Neutrophil (primary cell): ENCODE data around the gene PEAK1.

Experiments used
- H3K27ac ChIP-seq: fragments of 200-600 bp; sonication (generic); 2 replicates; pipeline ENCODE4 v1.5.1; 2016; ENCODE audit warnings: mild to moderate bottlenecking, moderate library complexity
- H3K27me3 ChIP-seq: fragments of 200-600 bp; sonication (generic); 2 replicates; pipeline ENCODE4 v1.6.0; 2016; ENCODE audit warnings: mild to moderate bottlenecking
- H3K36me3 ChIP-seq: fragments of 200-600 bp; sonication (generic); 2 replicates; pipeline ENCODE4 v1.5.1; 2017
- H3K4me1 ChIP-seq, 2 experiments: fragments of 200-600 bp in 1 of 2; sonication (generic) in 1 of 2; 1 replicate in 1 of 2; 2 replicates in 1 of 2; pipeline versions ENCODE4 v1.5.1 to v1.6.1; 2013 to 2016; ENCODE audit warnings: low read depth in 1 of 2, low read length in 1 of 2, mild to moderate bottlenecking in 1 of 2, moderate library complexity in 1 of 2; ENCODE audit not compliant: control insufficient read depth in 1 of 2, insufficient read depth in 1 of 2
- H3K4me3 ChIP-seq, 2 experiments: fragments of 200-600 bp in 1 of 2; sonication (generic) in 1 of 2; 1 replicate in 1 of 2; 2 replicates in 1 of 2; pipeline ENCODE4 v1.5.1; 2013 to 2016; ENCODE audit warnings: low read depth in 1 of 2, low read length in 1 of 2, mild to moderate bottlenecking in 1 of 2, moderate library complexity in 1 of 2
- H3K9me3 ChIP-seq: fragments of 200-600 bp; sonication (generic); 2 replicates; pipeline ENCODE4 v1.5.1; 2016
- CTCF ChIP-seq: fragments of 200-600 bp; sonication (generic); IDR thresholded peaks from 2 replicates; pipeline ENCODE4 v1.5.1; 2016; ENCODE audit warnings: antibody characterized with exemption

Gene PEAK1

GRCh38 chr15:77119446-77119845, 300.5 kb downstream of the PEAK1 start:
- no peaks in the 10 kb centered on the region for H3K4me1 ChIP-seq
- no peaks in the 10 kb centered on the region for H3K27me3 ChIP-seq
- H3K36me3 ChIP-seq, result peaks cover 14% of the 10 kb centered on the region
- no peak overlapping the region for H3K27ac ChIP-seq
- no peak overlapping the region for H3K4me3 ChIP-seq
- TF ChIP-seq CTCF, result no peak
- no peaks in the 10 kb centered on the region for H3K9me3 ChIP-seq

GRCh38 chr15:77118882-77119321, 301.0 kb downstream of the PEAK1 start:
- no peaks in the 10 kb centered on the region for H3K27me3 ChIP-seq
- H3K4me1 ChIP-seq, result no peaks in the 10 kb centered on the region
- TF ChIP-seq CTCF, result no peak
- no peak overlapping the region for H3K4me3 ChIP-seq
- H3K36me3 ChIP-seq, result peaks cover 19% of the 10 kb centered on the region
- no peaks in the 10 kb centered on the region for H3K9me3 ChIP-seq
- H3K27ac ChIP-seq, result no peak overlapping the region

GRCh38 chr15:77115179-77115578, 304.7 kb downstream of the PEAK1 start:
- H3K4me1 ChIP-seq, result no peaks in the 10 kb centered on the region
- H3K36me3 ChIP-seq, result peaks cover 35% of the 10 kb centered on the region
- no peak overlapping the region for H3K4me3 ChIP-seq
- H3K9me3 ChIP-seq, result no peaks in the 10 kb centered on the region
- no peaks in the 10 kb centered on the region for H3K27me3 ChIP-seq
- no peak for TF ChIP-seq CTCF
- no peak overlapping the region for H3K27ac ChIP-seq

GRCh38 chr15:77112838-77113504, 306.9 kb downstream of the PEAK1 start:
- TF ChIP-seq CTCF, result no peak
- H3K4me3 ChIP-seq, result no peak overlapping the region
- H3K9me3 ChIP-seq, result no peaks in the 10 kb centered on the region
- no peaks in the 10 kb centered on the region for H3K4me1 ChIP-seq
- no peaks in the 10 kb centered on the region for H3K27me3 ChIP-seq
- no peak overlapping the region for H3K27ac ChIP-seq
- H3K36me3 ChIP-seq, result peaks cover 35% of the 10 kb centered on the region

GRCh38 chr15:77111789-77112188, 308.1 kb downstream of the PEAK1 start:
- Histone ChIP-seq H3K27me3 (no peaks in the 10 kb centered on the region), H3K36me3 (peaks cover 35% of the 10 kb centered on the region), H3K9me3 (no peaks in the 10 kb centered on the region), H3K27ac (no peak overlapping the region), H3K4me3 (no peak overlapping the region), H3K4me1 (no peaks in the 10 kb centered on the region)
- no peak for TF ChIP-seq CTCF
